Measurements from ENCODE around the gene FBXW8.

FBXW8 gene

GRCh38 chr12:117045160-117046010 is 134.6 kb downstream of the FBXW8 start:
- no peak for DNase-seq (ENCODE audit: low read depth)
- no peak for TF ChIP-seq CTCF (IDR thresholded peaks at IDR 0.05; ENCODE audit: insufficient read depth, low read depth, low read length, missing control alignments)
- no peak overlapping the region for H3K4me3 ChIP-seq (ENCODE audit: low read depth, low read length)

- no peak overlapping the region for H3K4me3 ChIP-seq (ENCODE audit: low read depth, low read length)
- DNase-seq (ENCODE audit: low read depth) = no peak
Observed at GRCh38 chr12:117046011-117046369, 135.2 kb downstream of the FBXW8 start.

GRCh38 chr12:117046425-117046824 is 135.7 kb downstream of the FBXW8 start:
- no peak for DNase-seq (ENCODE audit: low read depth)
- H3K4me3 ChIP-seq (ENCODE audit: low read depth, low read length) = no peak overlapping the region
- TF ChIP-seq CTCF (IDR thresholded peaks at IDR 0.05; ENCODE audit: insufficient read depth, low read depth, low read length, missing control alignments) = no peak

More at GRCh38 chr12:117046011-117046369, 135.2 kb downstream of the FBXW8 start:
- TF ChIP-seq CTCF (IDR thresholded peaks at IDR 0.05; ENCODE audit: insufficient read depth, low read depth, low read length, missing control alignments) = no peak

- TF ChIP-seq CTCF (IDR thresholded peaks at IDR 0.05; ENCODE audit: insufficient read depth, low read depth, low read length, missing control alignments) = no peak
Observed at GRCh38 chr12:117046861-117047530, 136.2 kb downstream of the FBXW8 start.

GRCh38 chr12:117047810-117048584 is 137.2 kb downstream of the FBXW8 start:
- H3K4me3 ChIP-seq (ENCODE audit: low read depth, low read length) = no peak overlapping the region
- DNase-seq (ENCODE audit: low read depth) = no peak
- no peak for TF ChIP-seq CTCF (IDR thresholded peaks at IDR 0.05; ENCODE audit: insufficient read depth, low read depth, low read length, missing control alignments)

More at GRCh38 chr12:117046861-117047530, 136.2 kb downstream of the FBXW8 start:
- no peak for DNase-seq (ENCODE audit: low read depth)
- no peak overlapping the region for H3K4me3 ChIP-seq (ENCODE audit: low read depth, low read length)

GRCh38 chr12:117048585-117048904 is 137.8 kb downstream of the FBXW8 start:
- no peak overlapping the region for H3K4me3 ChIP-seq (ENCODE audit: low read depth, low read length)
- no peak for DNase-seq (ENCODE audit: low read depth)
- no peak for TF ChIP-seq CTCF (IDR thresholded peaks at IDR 0.05; ENCODE audit: insufficient read depth, low read depth, low read length, missing control alignments)

Data from GM12865 (cell line).